ENCODE measurements around the gene CTSC.
"Not testable (repeated sequence)": the region's sequence is repeated elsewhere in the genome, so short reads cannot be mapped to it uniquely, and the experiment has no call there.

The CTSC gene

DNA sequence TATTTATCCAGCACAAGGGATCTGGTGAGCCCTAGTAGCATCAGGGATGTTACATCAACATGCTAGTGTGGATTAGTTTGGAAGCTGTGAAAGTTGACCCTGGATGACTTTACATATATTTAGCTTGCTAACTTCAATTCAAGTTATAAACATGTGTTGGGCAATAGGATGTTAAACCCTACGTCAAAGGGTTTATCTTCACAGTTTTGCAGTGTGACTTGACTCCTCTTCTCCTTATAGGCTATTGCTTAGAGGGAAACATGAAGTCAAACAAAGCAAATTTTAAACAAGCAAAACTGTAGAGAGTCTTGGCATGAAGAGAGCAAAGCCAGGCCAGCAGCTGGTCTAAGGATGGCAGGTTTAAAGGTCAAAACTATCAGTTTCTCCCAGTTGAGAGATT is 11.3 kb upstream of the CTSC start:
- DNase-seq: no peak

- no peak for DNase-seq
These were observed 8.4 kb upstream of the CTSC start for GRCh38 chr11:88345949-88346348.

DNA sequence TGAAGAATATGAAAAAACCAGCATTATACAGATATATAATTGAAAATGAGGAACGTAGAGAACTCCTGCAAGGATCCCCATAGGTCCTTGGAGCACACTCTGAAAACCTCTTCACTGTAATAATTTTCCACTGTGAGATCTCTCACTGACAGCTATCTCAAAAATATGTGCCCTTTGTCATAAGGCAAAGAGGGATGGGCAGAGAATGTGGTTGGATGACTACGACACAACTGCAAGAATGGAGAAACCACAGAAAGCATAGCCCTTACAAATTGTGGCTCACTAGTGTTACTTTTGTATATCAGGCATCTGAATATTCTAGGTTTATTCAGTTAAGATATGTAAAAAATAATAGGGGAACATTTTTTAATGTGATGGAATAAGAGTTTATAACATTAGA is 7.9 kb upstream of the CTSC start:
- no peak for DNase-seq

GRCh38 chr11:88344869-88345268 is 7.3 kb upstream of the CTSC start:
- DNase-seq: no peak

- no peak for DNase-seq
These were observed 4.2 kb upstream of the CTSC start for GRCh38 chr11:88341522-88342251.

GRCh38 chr11:88340366-88340935 is 2.9 kb upstream of the CTSC start:
- DNase-seq: no peak

DNA sequence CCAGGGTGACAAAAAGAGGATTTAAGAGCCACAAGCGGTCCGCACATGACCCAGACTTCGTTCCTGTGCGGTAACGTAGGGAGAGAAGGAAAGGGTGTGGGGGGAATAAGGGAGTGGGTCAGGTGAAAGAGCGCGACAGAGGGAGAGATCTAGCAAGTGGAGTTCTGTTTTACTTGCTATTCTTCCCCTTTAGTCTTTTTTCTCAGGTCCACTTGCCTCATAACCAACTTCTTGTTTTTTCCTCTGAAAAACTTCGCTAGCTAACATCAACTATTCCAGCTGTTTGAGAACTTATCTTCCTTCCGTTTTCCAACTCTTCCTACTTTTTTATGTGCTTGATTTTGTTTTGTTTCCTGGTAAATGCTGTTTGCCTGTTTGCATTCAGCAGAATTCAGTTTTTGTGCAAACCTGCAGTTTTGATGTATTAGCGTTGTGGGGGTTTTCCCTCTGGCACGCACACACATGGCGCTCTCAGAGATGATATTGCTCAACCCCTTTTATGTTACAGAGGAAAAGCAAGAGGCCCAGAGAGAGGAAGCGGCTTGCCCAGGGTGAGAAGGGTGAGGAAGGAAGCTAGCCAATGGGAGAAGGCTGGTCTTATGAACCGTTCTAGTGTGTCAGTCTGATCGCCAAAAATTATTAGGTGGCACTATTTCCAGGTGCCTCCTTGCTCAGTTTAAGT is 592 bp upstream of the CTSC start:
- DNase-seq: peak; percentile 70 to 71

DNA sequence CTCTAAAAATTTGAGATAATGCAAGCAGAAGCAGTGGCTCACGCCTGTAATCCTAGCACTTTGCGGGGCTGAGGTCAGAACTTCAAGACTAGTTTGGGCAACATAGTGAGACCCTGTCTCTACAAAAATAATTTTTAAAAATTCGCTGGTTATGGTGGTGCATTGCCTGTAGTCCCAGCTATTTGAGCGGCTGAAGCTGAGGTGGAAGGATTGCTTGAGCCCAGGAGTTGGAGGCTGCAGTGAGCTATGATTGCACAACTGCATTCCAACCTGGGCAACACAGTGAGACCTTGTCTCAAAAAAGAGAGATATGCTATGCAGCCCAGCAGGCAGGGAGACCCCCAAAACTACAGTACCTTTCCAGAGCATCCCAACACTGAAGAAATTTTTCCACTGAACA is 2.3 kb downstream of the CTSC start:
- DNase-seq: no peak

- DNase-seq: no peak
These were observed 3.7 kb downstream of the CTSC start for GRCh38 chr11:88333862-88334261.

- DNase-seq: no peak
These were observed 4.7 kb downstream of the CTSC start for GRCh38 chr11:88332851-88333250.

- no peak for DNase-seq
These were observed 6.6 kb downstream of the CTSC start for GRCh38 chr11:88330826-88331428.

GRCh38 chr11:88329563-88330250 is 7.8 kb downstream of the CTSC start:
- no peak for DNase-seq

DNA sequence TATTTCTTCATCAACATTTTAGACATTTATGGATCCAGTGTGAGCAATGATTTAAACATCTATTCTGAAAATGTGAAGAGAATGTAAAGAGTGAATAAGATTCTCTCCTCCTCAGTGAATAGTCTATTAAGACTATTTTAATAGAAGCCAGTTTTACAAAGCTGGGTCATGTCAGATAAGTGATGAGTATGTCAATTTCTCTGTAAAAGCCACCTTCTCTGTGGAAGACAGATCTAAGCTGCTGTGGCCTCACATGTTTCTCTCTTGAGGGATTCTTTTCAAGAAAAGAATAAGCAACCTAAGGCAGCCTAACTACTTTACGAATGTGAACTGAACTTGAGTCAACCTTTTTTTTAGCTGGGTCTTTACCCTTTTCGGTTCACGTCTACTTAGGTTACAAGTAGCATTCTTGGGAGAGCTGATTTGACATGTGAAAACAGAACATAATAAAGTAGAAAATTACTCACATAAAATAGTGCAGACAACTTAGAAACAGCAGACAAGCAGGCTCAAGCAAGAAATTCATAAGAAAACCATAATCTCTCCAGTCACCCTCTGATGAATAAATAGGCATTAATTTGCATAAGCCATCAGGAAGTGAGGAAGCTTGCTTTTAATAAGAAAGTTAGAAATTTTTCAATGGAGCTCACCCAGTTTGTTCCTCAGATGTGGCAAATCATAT is 9.9 kb downstream of the CTSC start:
- DNase-seq: no peak

DNA sequence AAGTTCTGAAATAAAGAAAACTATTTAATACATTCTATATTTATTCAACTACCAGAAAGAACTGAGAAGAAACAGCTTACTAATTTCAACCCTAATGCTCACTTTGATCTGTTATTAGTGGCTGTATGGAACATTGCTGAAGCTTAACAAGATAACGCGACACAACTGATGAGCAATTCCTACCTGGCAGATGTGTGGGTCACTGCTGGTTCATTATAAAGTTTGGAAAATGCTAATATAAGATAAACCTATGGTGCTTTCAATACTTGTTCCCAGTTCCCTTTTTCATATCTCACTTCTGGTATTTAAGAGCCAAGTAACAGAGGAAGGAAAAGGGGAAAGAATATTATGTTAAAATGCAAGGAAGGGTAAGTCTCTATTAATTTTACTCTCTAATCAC is 10.5 kb downstream of the CTSC start:
- no peak for DNase-seq

- no peak for DNase-seq
These were observed 11.4 kb downstream of the CTSC start for GRCh38 chr11:88326099-88326498.

GRCh38 chr11:88324562-88325345 is 12.8 kb downstream of the CTSC start:
- DNase-seq: no peak

DNA sequence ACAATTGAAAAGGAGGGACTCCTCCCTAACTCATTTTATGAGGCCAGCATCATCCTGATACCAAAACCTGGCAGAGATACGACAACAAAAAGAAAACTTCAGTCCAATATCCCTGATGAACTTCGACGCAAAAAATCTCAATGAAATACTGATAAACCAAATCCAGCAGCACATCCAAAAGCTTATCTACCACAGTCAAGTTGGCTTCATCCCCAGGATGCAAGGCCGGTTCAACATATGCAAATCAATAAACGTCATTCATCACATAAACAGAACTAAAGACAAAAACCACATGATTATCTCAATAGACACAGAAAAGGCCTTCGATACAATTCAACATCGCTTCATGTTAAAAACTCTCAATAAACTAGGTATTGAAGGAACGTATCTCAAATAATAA is 14.7 kb downstream of the CTSC start:
- DNase-seq: not testable (repeated sequence)

DNA sequence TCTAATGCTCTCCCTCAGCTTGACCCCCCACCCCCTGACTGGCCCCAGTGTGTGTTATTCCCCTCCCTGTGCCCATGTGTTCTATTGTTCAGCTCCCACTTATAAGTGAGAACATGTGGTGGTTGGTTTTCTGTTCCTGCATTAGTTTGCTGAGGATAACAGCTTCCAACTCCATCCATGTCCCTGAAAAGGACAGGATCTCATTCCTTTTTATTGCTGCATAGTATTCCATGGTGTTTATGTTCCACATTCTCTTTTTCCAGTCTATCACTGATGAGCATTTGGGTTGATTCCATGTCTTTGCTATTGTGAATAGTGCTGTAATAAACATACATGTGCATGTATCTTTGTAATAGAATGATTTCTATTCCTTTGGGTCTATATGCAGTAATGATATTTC is 16.1 kb downstream of the CTSC start:
- DNase-seq: not testable (repeated sequence)

- DNase-seq: no peak
These were observed 17.4 kb downstream of the CTSC start for GRCh38 chr11:88320149-88320559.

DNA sequence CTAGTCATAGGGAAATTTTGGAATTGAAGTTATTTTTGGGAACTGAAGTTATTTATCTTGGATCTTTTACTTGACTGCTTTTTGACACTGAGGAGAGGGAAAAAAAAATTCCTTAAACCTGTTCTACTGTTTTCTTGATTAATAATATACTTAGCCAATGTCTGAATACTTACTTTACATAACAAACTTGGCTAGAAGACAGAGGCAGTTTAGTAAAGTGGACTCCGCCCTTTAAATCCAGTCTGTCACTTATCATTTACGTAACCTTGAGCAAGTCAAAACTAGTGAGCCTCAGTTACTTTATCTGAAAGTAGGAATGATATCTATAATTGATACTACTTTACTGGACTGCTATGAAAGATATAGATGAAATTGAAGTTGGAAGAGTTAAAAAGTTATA is 19.5 kb downstream of the CTSC start:
- DNase-seq: no peak

- no peak for DNase-seq
These were observed 20.0 kb downstream of the CTSC start for GRCh38 chr11:88317536-88317935.

GRCh38 chr11:88315981-88316441 is 21.5 kb downstream of the CTSC start:
- DNase-seq: no peak
